B cell (primary cell): Measurements from ENCODE around the gene APOL3. TPM values are rescaled to one million over a fixed set of nuclear protein-coding genes. Genes with fewer than 3 reads are reported as not detected.

Experiments
- ATAC-seq: fragments of 200-7000 bp; cut with Tn5 transposase; one replicate; pipeline ENCODE4 v1.10.0; 2021; ENCODE audit warnings: low read depth, mild to moderate bottlenecking, moderate number of reproducible peaks, moderate library complexity
- CTCF ChIA-PET: fragments of 350-600 bp; sonication (Branson Sonifier 250); formaldehyde crosslinking; loops from one replicate; lab custom pipeline; 2021; ENCODE audit warnings: antibody characterized with exemption, inconsistent platforms; lab: Charles Lee
- POLR2A ChIA-PET: fragments of 350-600 bp; sonication (Branson Sonifier 250); formaldehyde crosslinking; loops from one replicate; lab custom pipeline; 2021; ENCODE audit warnings: antibody characterized with exemption; lab: Charles Lee
- DNase-seq: peaks from one replicate; pipeline ENCODE4 v3.0.0; 2013
- H2AFZ ChIP-seq: 2 replicates; pipeline ENCODE4 v1.6.1; 2012; ENCODE audit warnings: mild to moderate bottlenecking, low read depth, low read length; ENCODE audit not compliant: insufficient read depth, poor library complexity, severe bottlenecking
- H3K27ac ChIP-seq, 2 donors: 1 replicate in 1 of 2; 2 replicates in 1 of 2; pipeline ENCODE4 v1.5.1; 2012 to 2013; ENCODE audit warnings: low read length in 2 of 2, mild to moderate bottlenecking in 2 of 2, moderate library complexity in 1 of 2
- H3K27me3 ChIP-seq, 4 experiments: fragments of 200-600 bp in 1 of 4; sonication (generic) in 1 of 4; replicated peaks in 1 of 4; 1 replicate in 2 of 4; 2 replicates in 2 of 4; pipeline versions ENCODE4 v1.6.1 to v1.7.0; 2013 to 2016; ENCODE audit warnings: low read length in 3 of 4, mild to moderate bottlenecking in 2 of 4, mixed read lengths in 1 of 4, moderate library complexity in 1 of 4; ENCODE audit not compliant: insufficient read depth in 4 of 4, control insufficient read depth in 3 of 4; ENCODE audit errors: control extremely low read depth in 1 of 4
- H3K36me3 ChIP-seq, 2 experiments: replicated peaks in 1 of 2; 1 replicate in 1 of 2; 2 replicates in 1 of 2; pipeline versions ENCODE4 v1.6.1 to v1.7.1; 2013; ENCODE audit warnings: low read length in 1 of 2; ENCODE audit not compliant: insufficient read depth in 2 of 2, control insufficient read depth in 1 of 2; ENCODE audit errors: control extremely low read depth in 1 of 2, extremely low read depth in 1 of 2
- H3K4me1 ChIP-seq, 2 donors: fragments of 200-600 bp in 1 of 2; sonication (generic) in 1 of 2; 1 replicate in 1 of 2; 2 replicates in 1 of 2; pipeline versions ENCODE4 v1.5.1 to v1.6.1; 2013 to 2017; ENCODE audit warnings: low read length in 2 of 2; ENCODE audit not compliant: control insufficient read depth in 2 of 2, insufficient read depth in 2 of 2
- H3K4me2 ChIP-seq: replicated peaks from 2 replicates; pipeline ENCODE3; 2012; ENCODE audit warnings: mild to moderate bottlenecking, low read depth, low read length; ENCODE audit not compliant: poor library complexity, severe bottlenecking
- H3K4me3 ChIP-seq, 5 experiments: fragments of 200-600 bp in 1 of 5; sonication (generic) in 1 of 5; 1 replicate in 3 of 5; 2 replicates in 2 of 5; pipeline versions ENCODE4 v1.5.1 to v1.7.0; 2011 to 2016; ENCODE audit warnings: low read length in 4 of 5, mild to moderate bottlenecking in 4 of 5, low read depth in 2 of 5, control low read depth in 1 of 5, moderate library complexity in 1 of 5; ENCODE audit not compliant: insufficient read depth in 1 of 5; ENCODE audit errors: control extremely low read depth in 1 of 5, extremely low read depth in 1 of 5
- H3K79me2 ChIP-seq: fragments of 200-600 bp; sonication (generic); one replicate; pipeline ENCODE4 v1.6.0; 2016; ENCODE audit warnings: low read length; ENCODE audit not compliant: control insufficient read depth, insufficient read depth
- H3K9ac ChIP-seq: fragments of 200-600 bp; sonication (generic); 2 replicates; pipeline ENCODE4 v1.6.1; 2017; ENCODE audit warnings: mild to moderate bottlenecking, low read length, moderate library complexity
- H3K9me3 ChIP-seq, 3 donors: one replicate each; pipeline versions ENCODE4 v1.6.1 to v1.7.1; 2013; ENCODE audit warnings: low read length in 2 of 3; ENCODE audit not compliant: control insufficient read depth in 2 of 3, insufficient read depth in 1 of 3; ENCODE audit errors: control extremely low read depth in 1 of 3
- H4K20me1 ChIP-seq: 2 replicates; pipeline ENCODE4 v1.6.0; 2012; ENCODE audit warnings: mild to moderate bottlenecking, low read length; ENCODE audit not compliant: insufficient read depth, control insufficient read depth, poor library complexity, severe bottlenecking
- H3K27ac Mint-ChIP-seq: one replicate; pipeline ENCODE4 v1.8.0; 2021; ENCODE audit warnings: mixed read lengths
- H3K27me3 Mint-ChIP-seq: one replicate; pipeline ENCODE4 v1.8.0; 2021; ENCODE audit warnings: mixed read lengths
- H3K4me1 Mint-ChIP-seq: one replicate; pipeline ENCODE4 v1.8.0; 2021; ENCODE audit warnings: mixed read lengths
- H3K4me3 Mint-ChIP-seq: one replicate; pipeline ENCODE4 v1.8.0; 2021; ENCODE audit warnings: mixed read lengths
- H3K9me3 Mint-ChIP-seq: one replicate; pipeline ENCODE4 v1.8.0; 2022; ENCODE audit warnings: mixed read lengths; ENCODE audit not compliant: insufficient read depth
- CTCF ChIP-seq: fragments of 200-600 bp; IDR thresholded peaks from one replicate; pipeline ENCODE4 v1.8.0; 2022; ENCODE audit warnings: antibody characterized with exemption, mild to moderate bottlenecking
- EZH2 ChIP-seq: IDR thresholded peaks from 2 replicates; pipeline ENCODE4 v1.6.1; 2012; ENCODE audit warnings: borderline replicate concordance, low read depth, mild to moderate bottlenecking, moderate library complexity, low read length; ENCODE audit not compliant: insufficient read depth, poor library complexity, severe bottlenecking
- WGBS: methylation state at CpG from one replicate; pipeline ENCODE4 v1.1.5; 2013; ENCODE audit warnings: missing lambda C conversion rate; ENCODE audit not compliant: insufficient coverage; 5-methylcytosine and 5-hydroxymethylcytosine counted together
- intact Hi-C: fragments of 100-400 bp; cut with micrococcal nuclease; formaldehyde crosslinking; loops from one replicate; pipeline ENCODE4 v1.10.0; 2022
- polyA plus RNA-seq: library from polyadenylated mRNA; depleted of rRNA; stranded (reverse); fragments of >200 nt; gene quantifications from 2 replicates; pipeline ENCODE4 v1.2.3, GENCODE V29; 2012
- total RNA-seq, 2 donors: library from RNA; stranded (reverse); fragments of 120-200 nt in 1 of 2; gene quantifications; 1 replicate in 1 of 2; 2 replicates in 1 of 2; pipeline versions ENCODE4 v1.2.3 to v1.2.4, GENCODE V29; 2013 to 2022

APOL3 gene
- total and polyA plus RNA-seq, 2 donors (not counting 1 experiment from before 2014, with no cell fraction given), result 55.0 to 97.2 TPM

DNA sequence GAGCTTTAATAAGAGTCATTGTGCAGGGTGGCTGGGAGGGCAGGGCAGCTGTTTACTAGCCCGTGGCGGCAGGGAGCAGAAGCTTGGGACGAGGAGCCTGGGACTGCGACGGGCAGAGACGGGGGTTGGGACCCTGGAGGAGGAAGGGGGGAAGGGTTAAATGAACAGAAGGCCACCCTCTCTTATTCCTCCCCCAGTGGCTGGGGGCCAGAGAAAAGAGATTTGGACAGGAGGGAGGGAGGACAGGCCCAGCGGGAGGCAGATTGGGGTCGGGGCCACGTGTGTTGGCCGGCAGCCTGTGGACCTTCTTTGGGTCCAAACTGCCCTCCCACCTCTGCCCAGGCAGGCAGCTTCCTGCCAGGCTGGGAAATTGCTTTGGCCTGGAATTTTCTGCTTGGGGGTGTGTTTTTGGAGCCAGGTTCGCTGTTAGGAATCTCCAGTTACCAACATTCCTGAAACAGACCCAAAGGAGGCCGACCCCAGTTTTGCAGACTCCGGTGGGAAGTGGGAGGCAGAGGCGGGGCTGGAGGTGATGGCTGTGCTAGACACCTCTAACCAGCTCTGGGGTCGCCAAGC is 50.2 kb downstream of the APOL3 start:
- 91% methylated on average over 5 of the region's 15 CpGs for WGBS
- Histone ChIP-seq H3K4me3 (no peak overlapping the region), H3K9ac (no peak overlapping the region), H3K79me2 (no peaks in the 10 kb centered on the region), H4K20me1 (no peaks in the 10 kb centered on the region), H3K4me2 (no peak overlapping the region), H3K36me3 (no peaks in the 10 kb centered on the region), H3K27me3 (no peaks in the 10 kb centered on the region), H3K9me3 (no peaks in the 10 kb centered on the region), H2AFZ (no peak overlapping the region), H3K4me1 (no peaks in the 10 kb centered on the region), H3K27ac (no peak overlapping the region)
- ChIA-PET CTCF (no interaction called here), POLR2A (no interaction called here)
- no peaks in the 10 kb centered on the region for H3K9me3 Mint-ChIP-seq
- DNase-seq, result no peak
- intact Hi-C loops, result no loop called here
- no peak overlapping the region for H3K4me3 Mint-ChIP-seq
- H3K27ac Mint-ChIP-seq, result no peak overlapping the region
- peaks cover 1% of the 10 kb centered on the region for H3K4me1 Mint-ChIP-seq
- no peak for ATAC-seq
- H3K27me3 Mint-ChIP-seq, result peaks cover 12% of the 10 kb centered on the region
- TF ChIP-seq EZH2 (no peak), CTCF (no peak)

GRCh38 chr22:36107436-36107835 is 53.1 kb downstream of the APOL3 start:
- no peaks in the 10 kb centered on the region for H3K27me3 ChIP-seq
- H3K79me2 ChIP-seq, result no peaks in the 10 kb centered on the region
- no peak overlapping the region for H3K27ac ChIP-seq
- H3K9me3 ChIP-seq, result no peaks in the 10 kb centered on the region
- Mint-ChIP-seq H3K27ac (no peak overlapping the region), H3K27me3 (peaks cover 12% of the 10 kb centered on the region), H3K9me3 (no peaks in the 10 kb centered on the region), H3K4me3 (no peak overlapping the region), H3K4me1 (peaks cover 13% of the 10 kb centered on the region)
- no peak overlapping the region for H3K4me3 ChIP-seq
- peaks cover 3 to 10% of the 10 kb centered on the region in 2 donors for H3K4me1 ChIP-seq
- ATAC-seq, result no peak
- 90% methylated on average over 3 of the region's 8 CpGs for WGBS
- CTCF ChIA-PET, result no interaction called here
- POLR2A ChIA-PET, result no interaction called here
- no peaks in the 10 kb centered on the region for H4K20me1 ChIP-seq
- DNase-seq, result no peak
- H2AFZ ChIP-seq, result no peak overlapping the region
- intact Hi-C loops, result no loop called here
- no peak for TF ChIP-seq EZH2
- TF ChIP-seq CTCF, result no peak
- no peak overlapping the region for H3K9ac ChIP-seq
- no peak overlapping the region for H3K4me2 ChIP-seq
- no peaks in the 10 kb centered on the region for H3K36me3 ChIP-seq
